LNCAP (cell line): ENCODE measurements around the gene C16orf87.

Source experiments
- CTCF ChIP-seq: fragments of 450-650 bp; IDR thresholded peaks from 2 replicates; pipeline ENCODE4 v1.5.1; 2017; ENCODE audit warnings: mild to moderate bottlenecking

Gene C16orf87

GRCh38 chr16:46822270-46822669, 8.7 kb downstream of the C16orf87 start:
- no peak for TF ChIP-seq CTCF

- TF ChIP-seq CTCF = no peak
Measured at GRCh38 chr16:46817961-46818360, 13.0 kb downstream of the C16orf87 start.

- TF ChIP-seq CTCF = no peak
Measured at GRCh38 chr16:46814790-46815189, 16.2 kb downstream of the C16orf87 start.

DNA sequence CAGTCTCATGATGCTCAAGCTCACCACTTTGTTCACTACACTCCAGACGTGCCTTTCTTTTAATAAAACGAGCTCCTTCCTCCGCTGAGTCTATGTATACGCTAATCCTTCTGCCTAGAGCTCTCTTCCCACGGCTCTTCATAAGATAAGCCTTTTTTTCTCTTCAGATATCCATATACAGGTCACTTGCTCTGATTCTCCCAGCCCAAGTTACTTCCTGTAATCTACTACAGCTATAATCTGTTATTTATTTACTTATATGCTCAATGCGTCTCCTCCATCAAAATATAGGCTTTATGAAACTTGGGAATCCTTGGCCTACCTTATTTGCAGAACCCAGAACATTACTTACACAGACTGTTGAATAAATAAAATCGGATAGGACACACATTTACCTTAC, 17.4 kb downstream of the C16orf87 start:
- TF ChIP-seq CTCF = no peak

DNA sequence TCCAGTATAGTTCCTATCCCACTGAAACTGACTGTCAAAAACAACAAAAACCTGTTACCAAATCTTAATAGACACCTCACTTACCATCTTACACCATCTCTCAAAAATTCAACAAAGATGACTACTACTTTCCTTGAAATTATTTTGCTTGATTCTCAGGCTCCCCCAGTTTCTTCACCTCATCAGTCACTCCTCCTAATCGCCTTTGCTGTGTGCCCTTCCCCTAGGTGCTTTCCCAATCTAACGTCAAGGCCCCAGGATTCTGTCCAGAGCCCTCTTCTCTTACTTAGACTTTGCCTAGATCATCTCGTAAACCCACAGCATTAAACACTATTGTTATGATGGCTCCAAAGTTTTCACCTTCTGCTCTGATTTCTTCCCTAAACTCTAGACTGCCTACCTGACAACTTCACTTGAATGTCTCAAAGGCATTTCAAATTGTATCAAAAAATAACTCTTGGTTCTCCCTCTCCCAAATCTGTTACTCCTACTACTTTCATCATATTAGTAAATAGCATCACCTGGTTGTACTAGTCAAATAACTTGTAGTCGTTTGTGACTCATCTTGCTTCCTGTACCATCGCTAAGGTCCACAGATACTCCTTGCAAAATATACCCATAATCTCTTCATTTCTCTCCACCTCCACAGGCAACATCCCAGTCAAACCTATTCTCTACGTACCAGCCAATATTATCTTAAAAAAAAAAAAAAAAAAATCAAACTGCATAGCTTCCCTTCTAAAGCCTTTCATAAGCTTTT, 18.0 kb downstream of the C16orf87 start:
- no peak for TF ChIP-seq CTCF

GRCh38 chr16:46811682-46812081, 19.3 kb downstream of the C16orf87 start:
- TF ChIP-seq CTCF = no peak

- TF ChIP-seq CTCF = no peak
Measured at GRCh38 chr16:46808997-46809396, 22.0 kb downstream of the C16orf87 start.

DNA sequence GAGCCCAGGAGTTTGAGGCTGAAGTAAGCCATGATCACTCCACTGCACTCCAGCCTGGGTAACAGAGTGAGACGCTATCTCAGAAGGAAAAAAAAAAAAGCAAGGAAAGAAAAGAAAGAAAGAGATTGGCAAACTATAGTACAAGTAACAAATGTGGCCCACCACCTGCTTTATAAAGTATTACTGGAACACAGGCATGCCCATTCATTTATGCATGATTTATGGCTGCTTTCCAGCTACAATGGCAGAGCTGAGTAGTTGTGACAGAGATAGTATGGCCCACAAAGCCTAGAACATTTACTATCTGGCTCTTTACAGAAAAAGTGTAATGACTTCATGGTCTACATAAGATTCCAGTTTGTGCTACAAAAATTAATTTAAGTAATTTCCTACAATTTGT, 23.6 kb downstream of the C16orf87 start:
- TF ChIP-seq CTCF = no peak
